Measurements from ENCODE around the gene C16orf95.
"Not testable (repeated sequence)": the region's sequence is repeated elsewhere in the genome, so short reads cannot be mapped to it uniquely, and the experiment has no call there.

Gene C16orf95

DNA sequence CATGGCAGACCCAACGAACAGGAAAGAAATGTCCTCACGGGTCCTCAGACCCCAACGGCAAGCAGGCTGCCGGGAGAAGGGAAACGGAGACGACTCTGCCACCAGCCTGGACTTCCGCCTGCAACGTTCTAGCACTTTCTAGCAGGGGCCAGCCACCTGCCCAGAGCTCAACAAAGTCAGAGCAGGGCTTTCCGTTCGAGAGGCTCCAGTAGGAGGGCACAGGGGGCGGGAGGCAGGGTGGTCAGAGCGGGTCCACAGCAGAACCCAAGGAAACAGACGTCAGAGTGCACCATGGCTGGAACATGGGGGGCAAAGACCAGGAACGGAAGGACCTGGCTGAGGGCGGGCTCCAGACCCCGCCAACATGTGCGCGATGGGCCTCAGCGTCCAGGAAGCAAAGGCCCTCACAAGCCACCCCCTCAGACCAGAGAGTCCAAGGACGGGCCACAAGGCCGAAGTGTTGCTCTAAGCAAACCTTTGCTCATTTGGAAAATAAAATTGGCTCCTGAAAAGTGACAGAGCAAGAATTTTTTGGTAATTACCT lies 29.4 kb upstream of the C16orf95 start:
- no peak for DNase-seq (ENCODE audit: low read depth)

DNA sequence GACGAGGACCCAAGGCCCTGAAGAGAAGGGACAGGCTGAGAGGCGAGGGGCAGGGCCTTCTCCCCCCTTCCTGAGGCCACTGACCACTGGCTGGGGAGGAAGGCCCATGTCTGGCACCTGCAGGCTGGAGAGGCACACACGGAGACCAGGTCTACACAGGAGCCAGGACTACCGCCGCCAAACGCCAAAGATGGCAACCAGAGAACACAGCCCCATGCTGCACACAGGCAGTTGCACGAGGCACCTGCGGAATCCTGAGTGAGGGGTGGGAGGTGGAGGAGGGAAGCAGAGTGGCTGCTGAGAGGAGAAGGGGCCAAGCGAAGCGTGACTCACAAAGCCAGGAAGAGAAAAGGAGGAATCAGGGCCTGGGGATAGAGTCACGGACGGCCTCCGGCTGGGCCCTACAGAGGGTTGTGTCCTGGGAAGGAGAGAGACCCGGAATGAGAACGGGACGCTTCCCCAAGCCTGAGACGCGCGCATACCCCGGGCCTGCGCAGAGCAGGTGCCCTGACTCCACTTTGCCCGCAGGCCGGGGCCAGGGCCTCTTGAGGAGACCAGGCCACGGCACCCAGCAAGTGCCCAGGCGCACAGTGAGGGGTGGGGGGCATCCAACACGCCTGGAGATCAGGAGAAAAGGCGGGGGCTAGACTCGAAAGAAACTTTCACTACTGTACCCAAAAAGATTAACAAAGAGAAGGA lies 28.7 kb upstream of the C16orf95 start:
- no peak for DNase-seq (ENCODE audit: low read depth)

DNA sequence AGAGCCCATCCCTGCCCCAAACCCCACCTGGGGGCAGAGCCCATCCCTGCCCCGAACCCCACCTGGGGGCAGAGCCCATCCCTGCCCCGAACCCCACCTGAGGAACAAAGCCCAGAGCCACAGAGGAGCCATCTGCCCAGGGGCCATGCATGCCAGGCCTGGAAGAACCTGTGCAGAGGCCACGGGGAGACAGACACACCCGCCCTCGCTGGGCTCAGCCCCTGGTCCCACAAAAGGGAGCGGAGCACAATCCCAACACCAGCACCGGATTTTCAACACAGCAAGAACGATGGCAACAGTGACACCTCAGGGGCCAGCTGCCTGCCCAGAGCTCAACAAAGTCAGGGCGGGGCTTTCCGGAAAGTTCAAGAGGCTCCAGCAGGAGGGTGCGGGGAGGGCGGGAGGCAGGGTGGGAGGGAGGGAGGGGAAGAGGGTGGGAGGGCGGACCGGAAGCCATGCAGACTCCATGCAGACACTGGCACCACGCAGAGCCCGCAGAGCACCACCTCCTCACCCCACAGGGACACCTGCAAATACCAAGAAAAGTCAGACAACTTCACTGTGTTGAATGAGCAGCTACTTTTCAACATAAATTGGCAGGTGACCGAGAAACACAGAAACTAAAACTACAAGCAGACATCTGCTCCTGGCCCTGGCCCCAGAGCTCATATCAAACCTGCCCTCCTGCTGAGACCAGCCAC lies 27.9 kb upstream of the C16orf95 start:
- no peak for DNase-seq (ENCODE audit: low read depth)

DNA sequence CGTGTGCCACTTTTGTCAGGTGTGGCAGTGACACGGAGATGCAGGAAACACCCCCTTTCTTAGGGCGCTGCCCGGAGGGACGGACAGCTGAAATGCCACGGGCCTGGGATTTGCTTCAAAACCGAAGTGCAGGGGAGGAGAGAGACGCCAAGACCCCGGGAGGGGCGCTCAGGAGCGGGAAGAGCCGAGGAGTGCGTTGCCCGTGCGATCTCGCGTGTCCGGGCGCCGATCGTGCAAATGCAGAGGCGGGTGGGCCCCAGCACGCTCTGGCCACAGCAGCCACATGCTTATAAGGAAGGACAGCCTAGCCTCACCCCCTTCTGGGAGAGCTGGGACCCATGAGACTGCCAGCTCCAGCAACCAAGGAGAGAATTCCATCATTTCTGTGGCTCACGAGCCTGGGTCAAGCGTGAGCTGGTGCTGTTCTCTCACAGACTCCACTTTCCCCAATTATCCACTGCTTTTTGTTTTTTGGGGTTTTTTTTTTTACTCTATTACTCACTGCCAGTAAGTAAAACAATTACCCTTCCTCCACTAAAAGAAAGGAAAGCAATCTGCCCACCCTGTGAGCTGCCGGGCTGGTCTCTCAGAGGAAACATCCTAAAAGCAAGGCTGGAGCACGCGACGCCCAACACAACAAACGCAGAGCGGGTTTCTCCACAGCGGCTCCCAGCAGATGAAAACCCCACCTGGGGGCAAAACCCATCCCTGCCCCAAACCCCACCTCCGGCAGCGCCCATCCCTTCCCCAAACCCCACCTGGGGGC lies 27.2 kb upstream of the C16orf95 start:
- DNase-seq (ENCODE audit: low read depth): no peak

- no peak for DNase-seq (ENCODE audit: low read depth)
These were observed 26.5 kb upstream of the C16orf95 start for GRCh38 chr16:87343753-87344050.

DNA sequence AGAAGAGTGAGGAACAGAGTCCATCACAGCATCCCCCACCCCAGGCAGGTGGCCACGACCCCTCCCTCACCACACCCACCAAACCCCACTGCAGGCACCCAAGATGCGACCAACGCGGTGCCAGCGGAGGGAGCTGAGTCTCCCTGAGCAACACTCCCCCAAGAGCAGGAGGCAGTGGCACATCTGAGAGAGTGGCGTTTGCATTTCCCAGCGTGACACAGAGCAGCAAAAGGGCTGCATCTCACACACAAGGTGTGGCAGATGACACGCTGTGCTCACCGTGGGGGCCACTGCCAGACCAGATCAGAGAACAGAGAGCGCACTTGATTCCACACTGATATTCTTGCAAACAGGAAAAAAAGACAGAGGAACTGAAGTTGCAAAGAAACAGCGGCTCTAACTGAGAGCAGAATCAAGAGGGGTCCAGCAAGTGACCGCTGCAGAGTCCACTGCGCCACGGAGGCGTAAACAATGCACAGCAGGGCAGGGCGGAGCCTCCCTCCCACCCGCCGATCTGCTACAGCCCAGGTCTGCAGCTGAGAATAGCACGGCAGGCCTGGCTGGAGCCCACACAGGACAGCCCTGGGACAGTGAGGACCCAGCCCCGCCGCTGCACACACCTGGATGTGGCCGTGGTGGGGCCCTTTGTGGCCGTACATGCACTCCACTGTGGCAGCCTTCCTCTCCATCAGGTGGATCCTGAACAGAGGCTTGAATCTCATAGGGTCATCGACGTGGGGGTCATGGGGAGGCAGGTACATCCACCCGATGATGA lies 26.0 kb upstream of the C16orf95 start:
- DNase-seq (ENCODE audit: low read depth): no peak

- DNase-seq (ENCODE audit: low read depth): no peak
These were observed 25.3 kb upstream of the C16orf95 start for GRCh38 chr16:87342504-87342903.

DNA sequence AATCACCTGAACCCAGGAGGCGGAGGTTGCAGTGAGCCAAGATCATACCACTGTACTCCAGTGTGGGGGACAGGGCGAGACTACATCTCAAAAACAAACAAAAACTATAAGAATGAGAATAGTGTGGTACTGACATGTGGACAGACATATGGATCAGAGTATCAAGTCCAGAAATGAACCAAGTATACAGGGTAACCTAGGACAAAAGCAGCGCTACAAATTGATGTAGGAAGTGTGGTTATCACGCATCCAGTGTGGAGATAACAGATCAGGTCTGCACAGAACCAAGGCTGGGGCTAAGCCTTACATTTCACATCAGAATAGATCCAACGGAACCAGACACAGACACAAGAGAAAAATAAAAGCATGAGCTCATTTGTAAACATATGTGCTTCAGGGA lies 23.0 kb upstream of the C16orf95 start:
- DNase-seq (ENCODE audit: low read depth): no peak

DNA sequence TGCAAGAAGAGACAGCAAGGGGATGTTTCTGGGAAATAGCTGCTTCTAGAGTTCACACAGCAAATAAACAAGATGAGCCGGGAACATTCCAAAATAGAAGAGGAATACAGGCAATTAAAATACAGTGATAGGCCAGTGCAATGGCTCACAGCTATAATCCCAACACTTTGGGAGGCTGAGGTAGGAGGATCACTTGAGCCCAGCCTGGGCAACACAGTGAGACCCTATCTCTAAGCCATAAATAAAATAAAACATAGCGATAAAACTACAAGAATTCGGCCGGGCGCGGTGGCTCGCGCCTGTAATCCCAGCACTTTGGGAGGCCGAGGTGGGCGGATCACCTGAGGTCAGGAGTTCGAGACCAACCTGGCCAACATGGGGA lies 22.5 kb upstream of the C16orf95 start:
- not testable (repeated sequence) for DNase-seq (ENCODE audit: low read depth)

DNA sequence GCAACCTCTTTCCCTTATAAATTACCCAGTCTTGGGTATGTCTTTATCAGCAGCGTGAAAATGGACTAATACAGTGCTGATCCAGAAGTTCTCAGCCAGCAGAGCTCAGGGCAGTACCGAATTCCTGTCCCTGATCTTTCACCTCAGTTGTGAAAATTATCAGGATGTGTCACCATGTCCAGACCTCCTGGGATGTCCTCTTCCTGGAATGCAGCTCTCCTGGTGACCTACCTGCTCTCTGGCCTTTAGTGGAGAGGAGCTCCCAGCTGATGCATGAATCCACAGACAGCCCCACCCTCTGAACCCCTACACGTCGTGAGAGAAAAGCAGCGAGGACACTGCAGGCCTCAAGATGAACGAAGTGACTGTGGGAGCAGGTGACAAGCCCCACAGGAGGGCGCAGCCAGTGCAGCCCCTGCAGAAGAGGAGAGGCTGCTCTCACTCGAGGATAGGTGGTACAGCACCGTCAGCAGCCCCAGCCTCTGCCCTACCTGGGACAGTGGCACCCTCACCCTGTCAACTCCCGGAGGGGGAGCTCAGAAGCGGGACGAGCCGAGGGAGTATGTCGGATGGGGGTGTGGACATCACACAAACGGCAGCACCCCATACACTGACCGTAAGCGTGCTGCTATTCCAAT lies 22.0 kb upstream of the C16orf95 start:
- DNase-seq (ENCODE audit: low read depth): no peak

- no peak for DNase-seq (ENCODE audit: low read depth)
These were observed 21.1 kb upstream of the C16orf95 start for GRCh38 chr16:87338155-87338765.

DNA sequence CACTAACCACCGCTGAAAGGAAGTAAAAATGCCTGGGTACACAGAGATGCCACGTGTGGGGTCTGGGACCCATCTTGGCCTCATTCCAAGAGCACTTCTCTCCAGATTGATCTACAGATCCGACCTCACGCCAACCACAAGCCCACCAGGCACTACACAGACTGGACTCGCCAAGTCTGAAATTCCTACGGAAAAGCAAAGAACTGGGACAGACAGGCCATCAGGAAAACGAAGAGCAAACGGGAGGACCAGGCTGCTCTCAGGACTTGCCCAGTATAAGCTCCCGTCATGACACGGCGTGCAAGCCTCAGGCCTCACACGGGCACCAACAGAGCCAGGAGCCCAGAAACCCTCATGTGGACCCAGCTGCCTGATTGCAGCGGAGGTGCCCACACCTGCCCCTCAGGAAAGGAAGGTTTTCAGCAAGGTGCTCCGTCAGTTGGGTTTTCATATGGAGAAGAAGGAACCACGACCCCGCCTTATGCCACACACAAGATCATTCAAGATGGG lies 20.1 kb upstream of the C16orf95 start:
- no peak for DNase-seq (ENCODE audit: low read depth)

- DNase-seq (ENCODE audit: low read depth): no peak
These were observed 19.4 kb upstream of the C16orf95 start for GRCh38 chr16:87336434-87337240.

DNA sequence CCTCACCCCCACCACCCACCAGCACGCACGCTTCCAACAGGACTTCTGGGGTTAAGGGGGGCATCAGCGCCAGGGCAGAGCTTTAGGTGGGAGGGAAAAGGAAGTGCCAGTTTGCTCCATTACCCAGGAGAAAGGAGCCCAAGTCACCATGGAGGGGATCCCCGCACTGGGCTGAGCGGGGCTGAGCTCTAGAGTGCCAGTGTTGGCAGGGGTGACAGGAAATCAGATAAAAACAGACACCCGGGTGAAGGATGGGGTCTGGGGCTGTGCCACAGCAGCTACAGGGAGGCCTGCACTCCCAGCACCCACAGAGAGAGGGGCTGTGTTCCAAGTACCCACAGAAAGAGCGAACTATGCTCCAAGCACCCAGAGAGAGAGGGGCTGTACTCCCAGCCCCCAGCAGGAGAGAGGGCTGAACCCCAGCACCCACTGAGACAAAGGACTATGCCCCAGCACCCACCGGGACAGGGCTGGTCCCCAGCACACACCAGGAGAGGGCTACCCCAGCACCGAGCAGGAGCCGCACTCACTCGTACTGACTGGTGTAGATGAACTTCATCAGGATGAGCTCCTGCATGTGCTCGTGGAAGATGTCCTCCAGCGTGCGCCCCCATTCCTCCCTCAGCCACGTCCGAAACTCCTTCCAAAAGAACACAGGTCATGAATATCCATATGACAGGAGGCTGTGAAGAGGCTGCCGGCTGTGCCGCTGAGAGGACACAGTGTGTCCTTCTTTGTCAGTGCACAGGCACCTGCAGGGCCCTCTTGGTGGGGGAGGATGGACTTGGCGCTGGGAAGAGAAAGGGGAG lies 18.6 kb upstream of the C16orf95 start:
- DNase-seq (ENCODE audit: low read depth): no peak

GRCh38 chr16:87334651-87335624 lies 17.7 kb upstream of the C16orf95 start:
- DNase-seq (ENCODE audit: low read depth): no peak

- DNase-seq (ENCODE audit: low read depth): no peak
These were observed 16.6 kb upstream of the C16orf95 start for GRCh38 chr16:87333581-87334331.

DNA sequence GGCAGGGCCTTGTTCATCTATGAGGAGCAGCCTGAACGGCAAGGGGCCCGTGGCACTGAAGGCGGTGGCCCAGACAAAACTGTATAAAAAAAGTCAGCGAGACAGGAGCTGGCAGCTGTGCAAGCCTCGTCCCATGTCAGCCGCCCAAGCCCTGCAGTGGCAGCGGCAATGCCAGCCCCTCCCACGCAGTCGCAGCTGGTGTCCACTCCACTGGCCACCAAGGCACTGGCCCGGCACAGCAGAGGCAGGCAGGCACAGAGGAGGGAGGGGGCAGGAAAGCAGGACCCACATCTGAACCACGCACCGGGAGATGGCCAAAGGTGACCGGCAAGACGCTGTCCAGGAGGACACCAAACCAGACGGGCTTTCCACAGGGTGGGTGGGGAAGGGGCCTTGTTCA lies 15.9 kb upstream of the C16orf95 start:
- no peak for DNase-seq (ENCODE audit: low read depth)

Data from HS-27A (cell line).